ENCODE data around the gene OPALIN.

The OPALIN gene

DNA sequence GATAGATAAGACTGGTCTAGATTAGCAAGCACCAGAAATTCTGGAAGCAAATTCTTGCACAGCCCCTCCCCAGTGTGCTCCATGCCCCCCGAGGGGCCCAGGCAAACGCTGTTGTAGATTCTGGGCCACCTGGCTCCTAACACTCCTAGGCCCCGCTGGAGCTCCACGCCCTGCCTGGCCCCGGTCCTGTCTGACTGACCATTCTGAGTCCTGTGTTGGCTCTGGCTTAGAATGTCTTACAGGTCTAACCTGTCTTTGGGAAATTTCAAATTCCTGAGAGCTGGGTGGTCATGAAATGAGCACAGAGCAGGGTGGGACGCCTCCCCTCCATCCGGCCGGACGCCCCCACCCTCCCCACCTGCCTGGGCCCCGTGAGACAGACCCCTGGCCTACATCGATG is 12.6 kb upstream of the OPALIN start:
- no peak for DNase-seq

DNA sequence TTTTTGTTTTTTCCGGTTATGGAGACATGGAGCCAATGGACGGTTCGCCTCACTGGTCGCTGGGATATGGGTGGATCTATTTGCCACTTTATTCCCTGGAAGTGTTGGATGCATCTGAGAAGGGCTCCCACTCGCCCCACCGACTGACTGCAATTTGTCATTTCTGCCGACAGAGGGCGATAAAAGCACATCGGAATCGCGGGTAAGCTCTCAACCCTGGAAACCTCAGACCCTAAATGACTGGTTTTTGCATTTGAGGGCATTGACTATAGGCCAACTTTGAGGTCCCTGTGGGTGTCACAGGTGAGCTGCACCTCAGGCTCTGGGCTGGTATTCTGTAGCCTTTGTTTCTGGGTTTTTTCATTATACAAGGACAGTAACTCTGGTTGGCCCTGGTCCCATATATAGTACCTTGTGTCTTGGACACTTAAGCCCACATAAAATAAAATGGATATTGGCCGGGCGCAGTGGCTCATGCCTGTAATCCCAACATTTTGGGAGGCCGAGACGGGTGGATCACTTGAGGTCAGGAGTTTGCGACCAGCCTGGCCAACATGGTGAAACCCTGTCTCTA is 11.9 kb upstream of the OPALIN start:
- DNase-seq: peak; percentile 38

DNA sequence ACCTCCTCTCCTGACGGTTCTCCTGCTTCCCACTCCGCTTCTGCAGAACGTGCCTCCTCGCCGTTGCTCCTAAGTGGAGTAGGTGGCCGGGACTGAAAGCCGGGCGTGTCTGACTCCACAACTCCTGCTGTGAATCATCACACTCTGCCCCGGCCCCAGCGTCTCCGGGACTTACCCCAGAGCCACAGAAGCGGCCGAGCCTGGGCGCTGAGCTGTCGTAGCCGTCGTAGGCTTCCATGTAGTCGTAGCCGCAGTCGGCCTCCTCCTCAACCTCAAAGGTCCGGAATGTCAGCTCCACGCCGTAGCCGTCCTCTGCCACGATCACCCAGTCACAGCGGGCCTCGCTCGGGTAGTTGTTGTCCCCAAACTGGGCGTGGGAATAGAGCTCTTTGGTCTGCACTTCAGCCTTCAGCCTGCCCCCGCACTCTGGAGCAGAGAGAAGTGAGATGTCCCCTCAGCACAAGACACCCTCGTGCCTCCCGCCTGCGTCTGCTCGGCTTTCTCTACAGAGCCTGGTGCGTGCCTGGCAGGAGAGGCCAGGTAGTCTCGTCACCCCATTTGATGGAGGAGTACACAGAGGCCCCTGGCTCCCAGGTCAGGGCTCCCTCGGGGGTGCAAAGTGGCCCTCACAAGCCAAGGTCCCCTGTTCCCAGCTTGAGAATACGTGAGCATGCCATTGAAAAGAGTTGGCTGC is 11.2 kb upstream of the OPALIN start:
- DNase-seq: no peak

DNA sequence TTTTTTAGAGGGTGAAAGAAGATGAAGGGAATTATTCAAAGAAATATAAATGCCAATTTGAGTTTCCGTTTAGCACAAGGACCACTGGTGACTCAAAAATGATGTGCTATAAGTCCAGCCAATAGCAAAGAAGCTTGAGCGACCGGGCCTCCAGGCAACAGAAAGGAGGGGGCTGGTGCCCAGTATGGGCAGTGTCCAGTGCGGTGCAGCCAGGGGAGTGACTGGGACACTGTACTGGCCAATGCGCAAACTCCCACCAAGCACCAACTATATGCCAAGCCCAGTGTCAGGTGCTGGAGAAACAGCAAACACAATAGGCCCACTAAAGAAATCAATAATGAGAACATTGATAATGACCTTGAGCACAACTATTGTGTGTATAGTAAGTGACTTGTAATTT is 10.2 kb upstream of the OPALIN start:
- DNase-seq: no peak

DNA sequence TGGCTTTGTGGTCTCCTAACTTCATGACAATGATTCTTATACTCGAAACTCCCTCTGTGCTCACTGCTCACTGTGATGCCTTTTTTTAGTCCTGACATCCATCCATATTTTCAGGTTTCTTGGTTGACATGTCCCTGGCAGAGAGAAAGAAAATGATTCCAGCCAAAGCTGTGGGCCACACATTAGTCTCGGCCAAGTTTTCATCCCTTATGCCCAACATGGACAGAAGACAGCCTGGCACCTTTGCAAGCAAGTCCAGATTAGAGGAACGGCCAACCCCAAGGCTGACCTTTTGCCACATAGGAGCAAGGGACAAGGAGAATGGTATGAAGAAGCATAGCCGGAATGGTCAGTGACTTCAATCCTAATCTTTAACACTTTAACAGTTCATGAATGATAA is 8.7 kb upstream of the OPALIN start:
- DNase-seq: no peak

DNA sequence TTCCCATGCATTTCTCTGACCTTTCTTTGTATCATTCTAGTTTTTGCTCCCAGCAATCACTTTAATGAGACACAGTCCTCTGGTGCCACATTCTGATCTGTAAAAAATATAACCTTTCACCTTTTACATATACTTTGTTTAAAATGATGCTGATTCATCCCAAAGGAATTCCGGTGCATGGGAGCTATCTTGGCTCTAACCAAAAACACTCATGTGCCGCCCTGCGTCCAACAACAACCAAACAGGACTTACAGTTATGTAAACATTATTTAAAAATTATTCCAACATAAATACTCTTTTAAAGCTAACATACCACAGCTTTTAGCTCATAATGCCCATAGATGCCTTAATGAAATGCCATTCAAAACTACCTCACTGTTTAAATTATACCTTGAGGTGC is 7.7 kb upstream of the OPALIN start:
- peak; percentile 35 for DNase-seq

DNA sequence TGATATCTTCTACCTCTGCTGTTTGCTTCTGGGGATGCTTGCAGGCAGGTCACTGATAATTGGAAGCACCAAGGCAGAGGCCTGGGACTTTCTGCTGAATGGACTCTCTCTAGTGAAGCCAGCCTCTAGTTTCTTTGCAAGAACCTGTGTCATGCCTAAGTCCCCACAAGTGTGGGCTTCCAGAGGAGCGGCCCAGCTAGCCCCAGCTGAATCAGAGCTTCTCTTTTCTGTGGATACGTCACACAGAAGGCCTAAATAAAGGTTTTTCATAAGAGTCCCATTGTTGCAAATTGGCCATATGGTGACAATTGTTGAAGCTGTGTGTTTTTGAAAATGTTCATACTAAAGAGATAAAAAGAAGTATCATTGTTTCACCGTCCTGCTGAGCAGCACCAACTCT is 6.8 kb upstream of the OPALIN start:
- DNase-seq: no peak

DNA sequence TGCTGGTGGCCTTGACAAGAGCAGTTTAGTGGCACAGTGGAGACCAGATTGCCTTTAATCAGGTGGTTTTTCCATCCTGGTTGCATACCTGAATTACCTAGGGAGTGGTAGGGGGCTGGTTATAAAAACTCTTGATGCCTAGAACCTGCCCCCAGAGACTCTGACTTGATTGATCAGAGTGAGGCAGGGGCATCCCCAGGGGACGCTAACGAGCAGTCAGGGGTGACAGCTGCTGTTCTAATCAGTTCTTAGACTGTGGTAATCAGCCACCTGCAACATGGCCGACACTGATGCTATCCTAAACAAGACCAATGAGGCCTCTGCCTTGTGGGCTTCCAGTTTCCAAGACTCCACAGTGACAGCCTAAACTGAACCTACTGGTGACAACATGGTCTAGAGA is 2.0 kb upstream of the OPALIN start:
- DNase-seq: no peak

DNA sequence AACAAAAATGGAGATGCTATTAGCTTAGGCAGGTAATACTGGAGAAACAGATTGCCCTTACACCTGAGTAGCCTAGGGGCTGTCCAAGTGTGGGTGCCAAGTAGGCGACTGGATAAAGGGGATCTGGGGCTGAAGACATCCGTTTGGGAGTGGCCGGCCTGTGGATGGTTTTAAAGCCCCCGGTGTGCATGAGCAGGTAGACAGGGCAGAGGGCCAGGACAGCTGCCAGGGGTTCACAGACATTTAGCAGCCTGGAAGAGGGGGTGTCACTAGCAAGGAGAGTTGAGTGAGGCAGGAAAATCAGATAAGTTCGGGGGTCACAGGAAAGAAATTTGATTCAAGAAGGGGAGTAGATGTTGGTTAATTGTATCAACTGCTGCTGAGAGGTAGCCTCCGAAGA is 1.5 kb upstream of the OPALIN start:
- DNase-seq: no peak

DNA sequence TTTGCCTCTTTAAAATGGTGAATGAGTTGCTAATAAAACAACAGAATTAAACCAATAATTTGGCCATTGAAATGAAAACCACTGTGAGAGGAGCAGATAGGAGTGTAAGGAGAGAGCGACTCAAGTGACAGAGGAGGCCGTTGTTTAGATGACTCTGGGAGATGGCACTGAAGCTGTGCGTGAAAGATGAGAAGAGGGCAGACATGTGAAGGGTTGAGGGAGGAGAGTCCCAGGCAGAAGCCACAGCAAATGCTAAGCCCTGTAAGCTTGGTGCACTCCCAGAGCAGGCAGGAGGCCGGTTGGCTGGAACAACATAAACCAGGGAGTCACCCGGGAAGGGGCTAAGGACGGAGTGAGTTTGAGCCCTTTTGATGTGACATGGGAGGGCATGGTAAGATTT is 814 bp upstream of the OPALIN start:
- no peak for DNase-seq

DNA sequence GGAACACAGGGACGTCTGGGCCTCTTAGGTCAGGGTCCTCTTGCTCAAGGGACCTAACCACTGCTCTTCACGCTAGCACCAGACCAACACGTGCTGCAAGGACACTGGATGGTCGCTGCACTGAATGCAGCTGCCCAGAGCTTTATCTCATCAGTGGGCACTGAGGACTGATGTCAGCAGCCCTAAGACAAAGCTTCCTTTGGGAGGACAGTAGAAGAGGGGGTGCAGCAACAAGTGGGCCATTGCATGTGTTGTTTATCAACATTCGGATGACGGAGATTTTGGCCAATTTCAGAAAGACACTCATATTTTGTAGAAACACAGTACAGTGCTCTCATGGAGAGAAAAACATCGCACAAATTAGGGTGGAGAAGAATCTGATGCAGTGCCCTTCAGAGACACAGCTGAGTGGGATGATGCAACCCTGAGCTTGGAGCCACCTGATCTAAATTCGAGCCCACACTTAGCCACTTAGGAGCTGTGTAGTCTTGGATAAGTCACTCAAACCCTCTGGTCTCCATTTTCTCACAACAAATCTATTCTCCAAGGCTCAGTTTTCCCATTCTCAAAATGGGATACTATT is 1.7 kb downstream of the OPALIN start:
- no peak for DNase-seq

DNA sequence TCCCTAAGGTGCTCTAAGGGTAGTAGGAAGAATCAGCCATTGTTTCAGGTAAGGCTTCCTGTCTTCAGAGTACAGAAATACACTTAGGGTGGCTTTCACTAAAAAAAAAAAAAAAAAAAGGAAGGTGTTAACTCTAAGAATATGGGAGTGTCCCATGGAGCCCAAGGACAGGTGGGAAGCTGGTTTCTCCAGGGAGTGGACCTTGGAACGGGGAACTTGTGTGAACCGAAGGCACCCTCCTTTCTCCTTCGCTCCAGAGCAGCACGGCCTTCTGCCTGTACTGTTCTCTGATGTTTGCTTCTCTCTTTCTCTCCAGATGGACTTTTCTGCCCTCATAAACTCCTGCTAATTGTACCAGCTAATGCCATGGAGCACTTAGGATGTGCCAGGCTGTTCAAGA is 6.2 kb downstream of the OPALIN start:
- DNase-seq: no peak

DNA sequence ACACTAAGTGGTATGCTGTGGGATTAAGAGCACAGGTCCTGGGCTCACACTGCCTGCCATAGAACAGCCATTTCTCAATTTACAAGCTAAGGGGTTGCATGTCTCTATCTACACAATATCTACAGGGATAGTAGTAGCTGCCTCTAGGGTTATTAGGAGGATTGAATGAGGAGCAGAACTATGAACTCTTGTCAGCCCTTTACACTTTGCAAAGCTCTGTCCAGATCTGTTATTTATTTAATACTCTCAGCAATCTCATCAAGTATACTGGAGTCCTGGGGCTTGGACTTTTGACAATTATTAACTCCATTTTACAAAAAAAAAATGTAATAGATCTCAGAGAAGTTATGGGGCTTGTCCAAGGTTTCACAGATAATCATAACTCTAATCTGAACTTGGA is 6.8 kb downstream of the OPALIN start:
- no peak for DNase-seq

DNA sequence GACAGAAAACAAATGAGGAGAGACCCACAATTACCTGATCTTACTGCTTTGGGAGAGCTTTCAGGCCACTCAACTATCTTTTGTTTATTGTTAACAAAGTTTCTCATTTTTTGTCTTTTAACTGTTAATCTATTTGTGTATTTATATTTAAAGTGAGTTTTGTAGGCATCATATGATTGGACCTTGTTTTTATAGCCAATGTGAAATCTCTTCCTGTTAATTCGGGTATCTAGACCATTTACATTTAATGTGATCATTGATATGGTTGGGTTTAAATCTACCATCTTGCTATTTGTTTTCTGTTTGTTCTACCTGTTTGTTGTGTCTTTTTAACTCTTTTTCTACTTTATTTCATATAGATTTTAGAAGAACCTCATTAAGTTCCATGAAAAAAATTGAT is 12.5 kb downstream of the OPALIN start:
- no peak for DNase-seq

DNA sequence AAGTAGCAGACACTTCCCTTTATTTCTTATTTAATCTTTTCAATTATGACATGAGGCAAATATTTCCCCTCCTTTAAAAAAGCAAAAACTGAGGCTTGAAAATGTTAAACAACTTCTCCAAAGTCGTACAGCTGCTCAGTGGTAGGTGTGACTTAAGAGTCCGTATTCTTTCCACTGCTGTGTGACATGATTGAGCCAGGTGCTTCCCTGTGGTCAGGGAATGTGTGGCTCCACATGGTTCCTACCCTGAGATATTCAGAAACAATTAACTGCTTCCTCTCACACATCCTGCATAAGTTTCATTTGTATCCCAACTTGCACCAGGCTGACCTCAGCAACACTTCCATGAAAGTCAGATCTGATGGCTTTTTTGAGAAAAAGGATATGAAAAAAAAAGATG is 13.6 kb downstream of the OPALIN start:
- no peak for DNase-seq

DNA sequence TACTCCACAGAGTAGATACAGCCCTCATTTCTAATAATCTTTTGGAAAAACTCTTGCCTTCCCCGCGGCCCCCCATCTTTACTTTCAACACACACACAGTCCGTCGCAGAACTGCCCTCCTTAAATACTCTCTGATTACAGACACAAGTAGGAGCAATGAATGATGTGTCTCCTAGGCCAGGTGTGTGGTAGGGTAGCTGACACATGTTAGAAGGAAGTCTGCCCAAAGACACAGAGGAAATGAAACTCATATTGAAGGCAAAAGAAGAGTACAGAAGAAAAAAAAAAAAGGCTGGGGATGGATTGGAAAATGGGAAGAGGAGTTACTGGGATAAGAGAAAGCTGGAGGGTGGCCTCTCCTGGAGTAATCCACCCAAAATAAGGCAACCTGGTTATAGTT is 14.6 kb downstream of the OPALIN start:
- DNase-seq: no peak

DNA sequence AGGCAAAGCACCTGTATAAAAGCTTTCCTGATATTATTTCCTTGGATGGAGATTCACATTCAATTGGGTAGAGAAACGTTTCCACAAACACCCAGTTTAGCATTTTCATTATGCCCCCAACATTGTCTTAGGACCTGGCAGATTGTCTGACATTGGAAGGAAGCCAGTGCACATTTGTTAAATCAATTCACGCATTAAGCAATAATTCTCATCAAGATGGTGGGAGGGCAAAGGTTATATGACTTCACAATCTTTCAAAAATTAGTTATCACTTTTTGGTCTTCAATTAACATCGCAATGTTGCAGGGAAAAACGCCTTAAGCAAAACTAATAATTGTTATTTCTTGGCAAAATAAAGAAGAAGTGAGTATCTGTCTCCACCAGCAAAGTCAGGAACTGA is 16.4 kb downstream of the OPALIN start:
- no peak for DNase-seq

DNA sequence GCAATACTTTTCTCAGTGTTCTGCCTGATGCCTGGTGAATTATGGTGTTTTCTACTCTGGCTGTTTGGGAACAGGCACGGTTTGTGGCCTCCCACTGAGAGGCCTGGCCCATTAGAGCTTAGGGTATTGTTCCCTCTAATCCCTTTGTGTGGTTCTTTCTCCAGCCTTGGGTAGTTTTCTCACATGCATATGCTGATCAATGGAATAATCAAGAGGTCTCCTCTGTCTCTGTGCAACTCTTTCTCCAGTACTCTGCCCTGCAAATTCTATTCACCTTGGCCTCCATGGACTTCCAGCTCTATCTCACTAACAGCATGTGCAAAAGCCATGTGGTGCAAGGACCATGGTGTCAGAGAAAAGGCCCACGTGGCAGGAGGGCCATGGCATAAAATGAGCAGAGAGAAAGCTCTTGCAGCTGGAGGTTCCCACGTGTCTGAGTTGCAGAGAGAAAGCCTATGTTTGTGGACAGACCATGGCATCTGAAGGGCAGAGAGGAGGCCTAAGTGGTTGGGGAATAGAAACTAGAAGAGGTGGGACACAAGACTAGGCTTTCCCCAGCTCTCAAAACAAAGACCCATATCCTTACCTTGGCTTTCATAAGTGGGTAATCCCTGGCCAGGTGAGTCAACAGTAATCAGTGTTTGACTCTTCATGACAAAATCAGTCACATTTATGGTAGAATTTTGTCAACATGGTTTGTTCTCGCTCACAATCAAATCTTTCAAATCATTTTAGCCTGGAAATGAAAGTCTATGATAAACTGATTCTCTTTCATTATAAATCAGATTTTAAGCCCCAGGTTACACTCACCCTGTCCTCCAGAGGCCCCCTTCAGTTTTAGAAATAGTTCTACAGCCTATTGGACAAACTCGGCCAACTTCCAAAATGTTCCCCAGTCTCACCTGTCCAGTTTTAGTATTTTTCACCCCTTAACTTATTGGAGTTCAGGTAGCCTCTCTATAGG is 17.3 kb downstream of the OPALIN start:
- no peak for DNase-seq

DNA sequence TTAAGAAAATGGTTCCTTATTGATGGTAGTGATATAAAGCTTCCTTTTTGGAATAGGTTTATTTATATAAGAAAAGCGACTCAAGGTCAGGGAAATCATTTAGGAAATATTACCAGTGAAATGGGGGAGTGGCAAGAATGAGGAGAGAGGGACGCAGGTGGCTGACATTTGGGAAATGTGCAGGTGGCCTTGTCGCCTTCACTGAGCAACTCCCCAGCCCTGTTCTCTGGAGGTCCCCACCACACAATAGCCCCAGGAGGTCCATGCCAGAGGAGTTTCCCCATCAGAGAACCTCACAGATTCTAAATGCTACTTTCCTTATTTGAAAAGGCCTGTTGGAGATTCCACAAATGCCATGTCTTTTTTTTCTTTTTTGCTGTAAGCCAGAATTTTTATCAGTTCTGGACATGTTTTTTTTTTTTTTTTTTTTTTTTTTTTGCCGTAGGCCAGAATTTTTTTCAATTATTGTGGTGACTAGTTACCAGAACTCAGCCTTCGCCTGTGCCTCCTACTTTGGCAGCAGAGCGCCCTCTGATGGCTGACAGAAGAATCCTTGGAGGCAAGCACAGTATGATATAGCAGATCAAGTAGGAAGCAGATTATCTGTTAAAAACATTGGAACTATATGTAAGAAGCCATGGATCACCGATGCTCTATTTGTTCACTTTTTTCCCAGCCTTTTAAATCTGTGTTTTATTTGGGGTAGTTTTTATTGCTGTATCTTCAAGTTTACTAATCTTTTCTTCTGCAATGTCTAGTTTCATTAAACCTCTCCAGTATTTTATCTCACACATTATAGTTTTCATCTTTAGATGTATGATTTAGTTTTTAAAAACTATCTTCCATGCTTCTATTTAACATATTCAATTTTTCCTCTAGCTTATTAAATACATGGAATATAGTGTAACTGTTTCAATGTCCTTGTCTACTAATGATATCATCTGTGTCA is 18.6 kb downstream of the OPALIN start:
- peak; percentile 43 for DNase-seq

DNA sequence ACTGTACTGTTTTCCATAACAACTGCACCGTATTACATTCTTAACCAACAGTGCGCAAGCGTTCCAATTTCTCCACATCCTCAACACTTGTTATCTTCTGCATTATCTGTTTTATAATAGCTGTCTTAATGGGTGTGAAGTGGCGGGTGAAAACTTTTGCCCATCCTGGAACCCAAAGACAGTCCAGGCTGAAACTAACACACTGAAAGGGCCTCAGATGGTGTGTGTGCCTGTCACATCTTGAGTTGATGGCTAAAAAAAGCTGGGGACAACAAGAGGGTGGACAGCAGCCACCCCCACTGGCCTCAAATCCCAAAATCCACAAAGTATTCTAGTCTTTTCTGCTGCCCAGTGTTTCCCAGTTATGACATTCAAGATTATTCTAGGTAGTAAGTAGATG is 19.4 kb downstream of the OPALIN start:
- DNase-seq: no peak

DNA sequence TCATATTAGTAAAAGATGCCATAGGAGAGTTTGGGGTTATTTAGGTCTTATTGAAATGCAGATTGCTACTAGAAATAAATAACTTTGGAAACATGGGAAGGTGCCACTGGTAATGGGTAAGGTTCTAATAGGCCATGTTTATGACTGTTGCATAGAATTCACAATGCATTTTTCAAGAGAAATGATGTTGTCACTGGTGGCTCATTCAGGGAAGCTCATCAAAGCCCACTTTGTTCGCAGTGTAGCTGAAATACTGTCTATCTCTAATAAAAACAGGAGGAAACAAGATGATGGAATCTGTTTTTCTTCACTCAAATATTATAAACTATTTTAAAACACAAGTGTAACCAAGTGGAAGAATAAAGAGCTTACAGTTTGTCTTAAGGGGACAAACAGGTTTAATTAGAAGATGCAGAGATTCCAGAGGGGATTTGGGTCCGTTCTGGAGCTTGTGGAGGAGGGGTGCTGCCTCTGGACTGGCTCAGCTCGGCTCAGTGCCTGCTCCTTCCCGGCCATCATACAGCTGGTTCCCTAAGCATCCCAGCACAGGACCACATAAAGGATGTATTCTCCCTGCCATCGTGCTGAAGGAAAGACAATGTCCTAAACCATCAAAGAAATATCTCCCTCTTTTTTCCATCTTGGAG is 20.4 kb downstream of the OPALIN start:
- no peak for DNase-seq

DNA sequence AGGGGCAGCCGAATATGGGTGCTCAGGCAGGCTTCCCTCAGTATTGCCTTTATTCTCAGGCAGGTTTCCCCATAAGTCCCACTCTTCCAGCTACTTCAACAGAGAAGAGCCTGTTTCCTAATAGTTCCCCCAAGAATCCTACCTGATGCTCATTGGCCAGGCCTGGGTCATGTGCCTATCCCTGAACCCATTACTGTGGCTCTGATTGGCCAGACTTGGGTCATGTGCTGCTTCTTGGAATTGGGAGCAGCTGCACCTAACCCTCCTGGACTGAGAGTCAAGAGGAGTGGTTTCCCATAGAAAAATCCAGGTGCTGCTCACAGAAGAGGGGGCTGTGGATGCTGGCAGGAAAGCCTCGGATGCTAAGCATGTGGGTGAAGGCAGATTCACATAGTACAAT is 21.7 kb downstream of the OPALIN start:
- no peak for DNase-seq

Measured in fibroblast of skin of right quadriceps (primary cell).